ENCODE data around the gene FBXL5.

The FBXL5 gene

DNA sequence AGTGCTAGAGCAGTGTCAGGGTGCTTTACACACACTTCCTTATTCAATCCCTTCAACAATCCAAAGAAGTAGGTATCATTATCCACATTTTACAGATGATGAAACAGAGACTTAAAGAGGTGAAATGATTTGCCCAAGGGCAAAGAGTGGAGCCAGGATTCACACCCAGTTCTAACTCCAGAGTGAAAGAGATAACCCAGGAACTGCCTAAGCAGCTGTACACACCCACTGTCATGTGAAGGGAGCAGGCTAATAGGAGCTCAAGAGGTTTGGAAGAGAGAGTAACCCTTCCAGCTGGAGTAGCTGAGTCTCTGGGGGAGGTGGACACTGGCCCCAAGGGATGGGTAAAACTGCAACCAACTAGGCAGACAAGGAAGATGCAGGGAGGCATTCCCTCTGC lies 92.5 kb downstream of the FBXL5 start:
- Histone ChIP-seq H3K27ac (ENCODE audit: extremely low read depth, low read depth, low read length) (no peak overlapping the region), H3K4me3 (ENCODE audit: low read depth, low read length) (no peak overlapping the region), H3K4me1 (ENCODE audit: control insufficient read depth, insufficient read depth, low read length) (no peaks in the 10 kb centered on the region), H3K9me3 (ENCODE audit: control insufficient read depth, insufficient read depth, low read depth, low read length) (no peaks in the 10 kb centered on the region), H3K36me3 (ENCODE audit: control insufficient read depth in 2 of 2, insufficient read depth in 1 of 2, low read length in 2 of 2) (peaks cover 0 to 11% of the 10 kb centered on the region in 2 experiments; a peak in 1 of 3 replicates)
- ChIA-PET CTCF (interaction anchor here (0.7 kb wide), 1 partner anchor 49 kb away, joined by 4 read pairs; no protein-coding TSS in a partner anchor), POLR2A (no interaction called here)
- TF ChIP-seq ZNF133 (tag by site-specific recombination; IDR thresholded peaks at IDR 0.05) (no peak), ZNF843 (tag by site-specific recombination; IDR thresholded peaks at IDR 0.05) (no peak), MYNN (tag by site-specific recombination; IDR thresholded peaks at IDR 0.05; ENCODE audit: borderline replicate concordance) (no peak), YY1 (tag by site-specific recombination; IDR thresholded peaks at IDR 0.05) (no peak), ZNF23 (tag by site-specific recombination; IDR thresholded peaks at IDR 0.05; ENCODE audit: borderline replicate concordance) (no peak), ZNF558 (tag by site-specific recombination; IDR thresholded peaks at IDR 0.05) (no peak), ZNF311 (tag by site-specific recombination; IDR thresholded peaks at IDR 0.05; ENCODE audit: borderline replicate concordance) (no peak), ZNF777 (tag by site-specific recombination; IDR thresholded peaks at IDR 0.05; ENCODE audit: borderline replicate concordance) (no peak)

DNA sequence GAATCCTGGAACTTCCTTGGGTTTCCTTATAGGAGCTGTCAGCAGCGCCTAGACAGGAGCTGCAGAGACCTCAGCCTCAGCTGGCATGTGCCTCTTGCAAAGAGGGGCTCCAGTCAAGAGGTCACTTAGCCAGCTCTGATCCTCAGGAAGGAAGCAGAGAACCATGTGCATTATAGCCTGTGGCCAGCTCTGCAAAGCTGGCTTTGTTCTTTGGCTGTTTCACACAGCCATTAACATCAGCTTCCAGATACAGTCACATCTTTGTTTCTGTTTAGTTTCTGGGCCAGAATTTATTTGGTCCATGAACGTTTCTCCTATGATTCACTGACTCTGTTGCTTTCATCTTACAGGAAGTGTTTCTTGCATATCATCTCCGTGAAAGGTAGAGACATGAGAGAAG lies 93.0 kb downstream of the FBXL5 start:
- TF ChIP-seq ZNF211 (tag by site-specific recombination; IDR thresholded peaks at IDR 0.05; ENCODE audit: low read depth) (no peak), ZFP3 (tag by site-specific recombination; IDR thresholded peaks at IDR 0.05; ENCODE audit: low read depth) (no peak), ZNF621 (tag by site-specific recombination; IDR thresholded peaks at IDR 0.05) (no peak), PRDM1 (tag by site-specific recombination; IDR thresholded peaks at IDR 0.05) (no peak)
- TF ChIP-seq, protein P1, sequence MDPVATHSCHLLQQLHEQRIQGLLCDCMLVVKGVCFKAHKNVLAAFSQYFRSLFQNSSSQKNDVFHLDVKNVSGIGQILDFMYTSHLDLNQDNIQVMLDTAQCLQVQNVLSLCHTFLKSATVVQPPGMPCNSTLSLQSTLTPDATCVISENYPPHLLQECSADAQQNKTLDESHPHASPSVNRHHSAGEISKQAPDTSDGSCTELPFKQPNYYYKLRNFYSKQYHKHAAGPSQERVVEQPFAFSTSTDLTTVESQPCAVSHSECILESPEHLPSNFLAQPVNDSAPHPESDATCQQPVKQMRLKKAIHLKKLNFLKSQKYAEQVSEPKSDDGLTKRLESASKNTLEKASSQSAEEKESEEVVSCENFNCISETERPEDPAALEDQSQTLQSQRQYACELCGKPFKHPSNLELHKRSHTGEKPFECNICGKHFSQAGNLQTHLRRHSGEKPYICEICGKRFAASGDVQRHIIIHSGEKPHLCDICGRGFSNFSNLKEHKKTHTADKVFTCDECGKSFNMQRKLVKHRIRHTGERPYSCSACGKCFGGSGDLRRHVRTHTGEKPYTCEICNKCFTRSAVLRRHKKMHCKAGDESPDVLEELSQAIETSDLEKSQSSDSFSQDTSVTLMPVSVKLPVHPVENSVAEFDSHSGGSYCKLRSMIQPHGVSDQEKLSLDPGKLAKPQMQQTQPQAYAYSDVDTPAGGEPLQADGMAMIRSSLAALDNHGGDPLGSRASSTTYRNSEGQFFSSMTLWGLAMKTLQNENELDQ (tag by site-specific recombination; IDR thresholded peaks at IDR 0.05; ENCODE audit: low read depth): no peak
- TF ChIP-seq, protein P2, sequence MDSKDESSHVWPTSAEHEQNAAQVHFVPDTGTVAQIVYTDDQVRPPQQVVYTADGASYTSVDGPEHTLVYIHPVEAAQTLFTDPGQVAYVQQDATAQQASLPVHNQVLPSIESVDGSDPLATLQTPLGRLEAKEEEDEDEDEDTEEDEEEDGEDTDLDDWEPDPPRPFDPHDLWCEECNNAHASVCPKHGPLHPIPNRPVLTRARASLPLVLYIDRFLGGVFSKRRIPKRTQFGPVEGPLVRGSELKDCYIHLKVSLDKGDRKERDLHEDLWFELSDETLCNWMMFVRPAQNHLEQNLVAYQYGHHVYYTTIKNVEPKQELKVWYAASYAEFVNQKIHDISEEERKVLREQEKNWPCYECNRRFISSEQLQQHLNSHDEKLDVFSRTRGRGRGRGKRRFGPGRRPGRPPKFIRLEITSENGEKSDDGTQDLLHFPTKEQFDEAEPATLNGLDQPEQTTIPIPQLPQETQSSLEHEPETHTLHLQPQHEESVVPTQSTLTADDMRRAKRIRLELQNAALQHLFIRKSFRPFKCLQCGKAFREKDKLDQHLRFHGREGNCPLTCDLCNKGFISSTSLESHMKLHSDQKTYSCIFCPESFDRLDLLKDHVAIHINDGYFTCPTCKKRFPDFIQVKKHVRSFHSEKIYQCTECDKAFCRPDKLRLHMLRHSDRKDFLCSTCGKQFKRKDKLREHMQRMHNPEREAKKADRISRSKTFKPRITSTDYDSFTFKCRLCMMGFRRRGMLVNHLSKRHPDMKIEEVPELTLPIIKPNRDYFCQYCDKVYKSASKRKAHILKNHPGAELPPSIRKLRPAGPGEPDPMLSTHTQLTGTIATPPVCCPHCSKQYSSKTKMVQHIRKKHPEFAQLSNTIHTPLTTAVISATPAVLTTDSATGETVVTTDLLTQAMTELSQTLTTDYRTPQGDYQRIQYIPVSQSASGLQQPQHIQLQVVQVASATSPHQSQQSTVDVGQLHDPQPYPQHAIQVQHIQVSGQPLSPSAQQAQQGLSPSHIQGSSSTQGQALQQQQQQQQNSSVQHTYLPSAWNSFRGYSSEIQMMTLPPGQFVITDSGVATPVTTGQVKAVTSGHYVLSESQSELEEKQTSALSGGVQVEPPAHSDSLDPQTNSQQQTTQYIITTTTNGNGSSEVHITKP (tag by site-specific recombination; IDR thresholded peaks at IDR 0.05): no peak
- CTCF ChIA-PET: no interaction called here

GRCh38 chr4:15558561-15558960 lies 96.6 kb downstream of the FBXL5 start:
- ChIA-PET CTCF (no interaction called here), POLR2A (no interaction called here)
- H3K4me1 ChIP-seq (ENCODE audit: control insufficient read depth, insufficient read depth, low read length): no peaks in the 10 kb centered on the region
- H3K4me3 ChIP-seq (ENCODE audit: low read depth, low read length): no peak overlapping the region
- peaks cover 0 to 15% of the 10 kb centered on the region in 2 experiments; a peak in 1 of 3 replicates for H3K36me3 ChIP-seq (ENCODE audit: control insufficient read depth in 2 of 2, insufficient read depth in 1 of 2, low read length in 2 of 2)
- no peak overlapping the region for H3K27ac ChIP-seq (ENCODE audit: extremely low read depth, low read depth, low read length)
- H3K9me3 ChIP-seq (ENCODE audit: control insufficient read depth, insufficient read depth, low read depth, low read length): no peaks in the 10 kb centered on the region
- TF ChIP-seq, protein P3, sequence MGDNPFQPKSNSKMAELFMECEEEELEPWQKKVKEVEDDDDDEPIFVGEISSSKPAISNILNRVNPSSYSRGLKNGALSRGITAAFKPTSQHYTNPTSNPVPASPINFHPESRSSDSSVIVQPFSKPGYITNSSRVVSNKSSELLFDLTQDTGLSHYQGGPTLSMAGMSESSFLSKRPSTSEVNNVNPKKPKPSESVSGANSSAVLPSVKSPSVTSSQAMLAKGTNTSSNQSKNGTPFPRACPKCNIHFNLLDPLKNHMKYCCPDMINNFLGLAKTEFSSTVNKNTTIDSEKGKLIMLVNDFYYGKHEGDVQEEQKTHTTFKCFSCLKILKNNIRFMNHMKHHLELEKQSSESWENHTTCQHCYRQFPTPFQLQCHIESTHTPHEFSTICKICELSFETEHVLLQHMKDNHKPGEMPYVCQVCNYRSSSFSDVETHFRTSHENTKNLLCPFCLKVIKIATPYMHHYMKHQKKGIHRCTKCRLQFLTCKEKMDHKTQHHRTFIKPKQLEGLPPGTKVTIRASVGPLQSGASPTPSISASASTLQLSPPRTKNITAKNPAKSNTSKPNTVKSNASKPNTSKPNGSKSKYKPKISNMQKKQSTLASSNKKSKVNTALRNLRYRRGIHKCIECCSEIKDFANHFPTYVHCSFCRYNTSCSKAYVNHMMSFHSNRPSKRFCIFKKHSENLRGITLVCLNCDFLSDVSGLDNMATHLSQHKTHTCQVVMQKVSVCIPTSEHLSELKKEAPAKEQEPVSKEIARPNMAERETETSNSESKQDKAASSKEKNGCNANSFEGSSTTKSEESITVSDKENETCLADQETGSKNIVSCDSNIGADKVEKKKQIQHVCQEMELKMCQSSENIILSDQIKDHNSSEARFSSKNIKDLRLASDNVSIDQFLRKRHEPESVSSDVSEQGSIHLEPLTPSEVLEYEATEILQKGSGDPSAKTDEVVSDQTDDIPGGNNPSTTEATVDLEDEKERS (tag by site-specific recombination; IDR thresholded peaks at IDR 0.05): no peak

More for the DNA sequence above, 93.0 kb downstream of the FBXL5 start:
- no peaks in the 10 kb centered on the region for H3K9me3 ChIP-seq (ENCODE audit: control insufficient read depth, insufficient read depth, low read depth, low read length)
- no peak overlapping the region for H3K4me3 ChIP-seq (ENCODE audit: low read depth, low read length)
- H3K4me1 ChIP-seq (ENCODE audit: control insufficient read depth, insufficient read depth, low read length): no peaks in the 10 kb centered on the region
- peaks cover 0 to 10% of the 10 kb centered on the region in 2 experiments; a peak in 1 of 3 replicates for H3K36me3 ChIP-seq (ENCODE audit: control insufficient read depth in 2 of 2, insufficient read depth in 1 of 2, low read length in 2 of 2)
- no peak overlapping the region for H3K27ac ChIP-seq (ENCODE audit: extremely low read depth, low read depth, low read length)
- POLR2A ChIA-PET: no interaction called here
